HG02885 (cell line): Measurements from ENCODE around the gene MYL12B.
A peak's percentile ranks its signal among the peaks of the same experiment; 100 is the strongest.

Experiments
- ATAC-seq: cut with Tn5 transposase; IDR thresholded peaks from one replicate; pipeline ENCODE4 v1.9.1; 2021; ENCODE audit warnings: mild to moderate bottlenecking; ENCODE audit not compliant: unreplicated experiment, poor library complexity

Gene MYL12B

GRCh38 chr18:3257627-3258120 is 4.3 kb upstream of the MYL12B start:
- ATAC-seq = no peak

DNA sequence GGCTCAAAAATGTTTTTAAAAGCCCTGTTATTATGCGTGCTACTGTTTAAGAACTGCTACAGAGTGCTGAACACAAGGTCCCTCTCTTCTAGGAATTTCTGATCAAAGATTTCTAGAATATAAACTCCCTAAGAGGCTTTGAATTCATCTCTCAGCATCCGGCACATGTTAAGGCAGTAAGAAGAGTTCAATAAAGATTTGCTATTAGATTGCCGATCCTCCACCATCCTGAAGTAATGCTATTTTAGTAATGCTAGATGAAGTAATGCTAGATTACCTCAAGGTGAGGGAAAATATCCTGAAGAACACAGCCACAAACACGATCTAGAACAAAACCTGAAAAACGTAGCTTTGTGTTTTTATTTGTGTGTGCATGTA is 949 bp upstream of the MYL12B start:
- ATAC-seq = no peak

DNA sequence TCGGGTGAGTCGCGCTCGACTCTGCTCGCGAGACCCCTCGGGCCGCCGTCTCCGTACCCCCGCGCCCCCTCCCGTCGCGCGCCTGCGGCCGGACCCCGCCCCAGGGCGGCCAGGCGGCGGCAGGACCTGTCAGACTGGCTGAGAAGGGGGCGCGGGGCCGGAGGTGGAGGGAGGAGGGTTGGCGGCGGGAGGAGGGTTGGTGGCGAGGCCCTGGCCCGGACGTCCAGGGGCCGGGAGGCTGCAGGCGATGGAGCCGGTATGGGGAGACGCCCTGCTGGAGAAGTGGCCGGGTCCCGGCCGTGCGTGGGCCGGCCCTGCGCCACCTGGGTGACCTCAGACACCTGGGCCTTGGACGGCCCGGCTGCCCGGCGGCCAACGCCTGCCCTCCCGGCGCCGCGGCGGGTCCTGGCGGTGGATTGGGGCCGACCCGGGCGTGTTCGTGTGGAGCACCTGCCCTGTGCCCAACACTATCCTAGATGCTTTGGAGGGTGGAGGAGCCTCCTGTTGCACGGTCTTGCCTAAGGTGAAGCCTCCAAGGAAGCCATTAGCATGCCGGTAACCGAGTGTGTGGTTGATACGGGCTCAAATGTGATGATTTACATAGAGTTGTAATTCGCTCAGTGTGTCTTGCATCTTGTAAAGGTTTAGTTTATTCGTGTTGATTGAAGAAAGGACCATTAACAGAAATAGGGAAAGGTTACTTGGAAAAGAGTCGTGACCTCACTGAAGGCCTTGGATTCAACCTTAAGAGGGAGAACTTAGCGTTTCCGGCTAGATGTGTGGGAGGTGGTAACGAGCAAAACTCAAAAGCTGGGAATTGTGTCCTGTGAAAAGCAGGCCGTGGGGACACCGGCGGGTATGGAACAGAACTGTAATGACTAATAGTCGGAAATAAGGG is 550 bp downstream of the MYL12B start:
- ATAC-seq = peak; percentile 39

- ATAC-seq = no peak
Measured at GRCh38 chr18:3263132-3263700, 1.3 kb downstream of the MYL12B start.

DNA sequence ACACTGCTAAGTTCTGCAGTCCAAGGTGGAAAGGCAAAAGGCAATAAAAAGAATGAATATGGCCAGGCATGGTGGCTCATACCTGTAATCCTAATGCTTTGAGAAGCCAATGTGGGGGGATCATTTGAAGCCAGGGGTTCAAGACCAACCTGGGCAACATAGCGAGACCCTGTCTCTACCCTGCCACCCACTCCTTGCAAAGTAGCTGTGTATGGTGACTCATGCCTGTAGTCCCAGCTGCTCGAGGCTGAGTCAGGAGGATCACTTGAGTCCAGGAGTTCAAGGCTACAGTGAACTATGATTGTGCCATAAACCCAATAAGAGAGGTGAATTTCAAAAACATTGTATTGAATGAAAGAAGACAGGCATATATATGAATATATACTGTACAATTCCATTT is 2.4 kb downstream of the MYL12B start:
- ATAC-seq = no peak

DNA sequence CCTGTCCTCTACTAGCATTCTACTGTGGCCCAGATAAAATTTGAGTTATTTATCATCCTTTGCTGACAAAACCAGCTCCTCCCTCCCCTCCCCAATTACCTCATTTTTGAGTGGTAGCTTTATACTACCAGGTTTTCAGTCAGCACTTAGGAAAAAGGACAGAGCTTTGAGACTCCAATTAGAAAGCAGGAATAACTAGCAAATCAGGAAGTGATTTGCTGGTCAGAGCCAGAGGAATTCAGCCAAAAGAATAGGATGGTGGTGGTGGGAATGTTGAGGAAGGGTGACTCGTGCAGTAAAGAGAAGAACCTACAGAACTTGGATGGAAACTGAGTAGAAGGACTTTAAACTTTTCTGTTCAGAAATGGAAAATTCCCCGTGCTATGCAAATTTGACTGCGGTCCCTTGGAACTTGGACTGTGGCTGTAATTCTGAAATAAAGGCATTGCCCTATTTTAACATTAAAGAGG is 3.7 kb downstream of the MYL12B start:
- ATAC-seq = no peak

DNA sequence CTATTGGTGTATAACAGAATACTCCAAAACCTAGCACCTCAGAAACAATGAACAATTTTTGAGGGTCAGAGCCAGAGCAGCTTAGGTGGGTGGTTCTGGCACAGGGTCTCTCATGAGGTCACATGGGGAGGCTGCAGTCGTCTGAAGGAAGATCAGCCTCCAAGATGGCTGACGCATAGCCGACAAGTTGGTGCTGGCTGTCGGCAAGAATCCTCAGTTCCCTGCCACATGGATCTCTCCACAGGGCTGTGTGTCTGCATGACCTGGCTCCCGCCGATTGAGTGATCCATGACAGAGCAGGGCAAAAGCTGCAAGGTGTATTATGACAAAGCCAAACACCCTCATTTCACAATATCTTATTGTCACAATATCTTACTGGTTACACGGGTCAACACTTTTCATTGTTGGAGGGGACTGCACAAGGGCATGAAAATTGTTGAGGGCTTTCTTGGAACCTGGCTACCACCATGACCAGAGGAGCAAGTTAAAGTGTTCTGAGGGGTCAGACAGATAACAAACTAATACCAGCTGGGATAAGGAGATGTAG is 4.2 kb downstream of the MYL12B start:
- no peak for ATAC-seq

DNA sequence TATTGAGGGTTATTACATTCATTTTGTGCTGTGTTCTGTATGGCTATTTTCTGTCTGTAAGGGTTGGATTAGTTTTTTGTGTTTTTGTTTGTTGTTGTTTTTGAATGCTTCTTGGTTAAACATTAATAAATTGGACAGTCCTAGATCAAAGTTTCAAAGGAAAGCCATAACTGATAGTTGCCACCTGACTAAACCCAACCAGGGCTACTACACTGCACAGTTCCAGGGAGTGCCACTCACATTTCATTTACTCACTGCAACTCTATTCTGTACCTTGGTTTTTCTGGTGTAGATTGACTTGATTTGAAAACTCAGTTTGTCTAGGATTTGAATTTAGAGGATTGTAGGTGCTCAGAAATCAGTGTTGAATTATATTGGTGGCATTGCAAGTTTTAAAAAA is 6.4 kb downstream of the MYL12B start:
- ATAC-seq = no peak

DNA sequence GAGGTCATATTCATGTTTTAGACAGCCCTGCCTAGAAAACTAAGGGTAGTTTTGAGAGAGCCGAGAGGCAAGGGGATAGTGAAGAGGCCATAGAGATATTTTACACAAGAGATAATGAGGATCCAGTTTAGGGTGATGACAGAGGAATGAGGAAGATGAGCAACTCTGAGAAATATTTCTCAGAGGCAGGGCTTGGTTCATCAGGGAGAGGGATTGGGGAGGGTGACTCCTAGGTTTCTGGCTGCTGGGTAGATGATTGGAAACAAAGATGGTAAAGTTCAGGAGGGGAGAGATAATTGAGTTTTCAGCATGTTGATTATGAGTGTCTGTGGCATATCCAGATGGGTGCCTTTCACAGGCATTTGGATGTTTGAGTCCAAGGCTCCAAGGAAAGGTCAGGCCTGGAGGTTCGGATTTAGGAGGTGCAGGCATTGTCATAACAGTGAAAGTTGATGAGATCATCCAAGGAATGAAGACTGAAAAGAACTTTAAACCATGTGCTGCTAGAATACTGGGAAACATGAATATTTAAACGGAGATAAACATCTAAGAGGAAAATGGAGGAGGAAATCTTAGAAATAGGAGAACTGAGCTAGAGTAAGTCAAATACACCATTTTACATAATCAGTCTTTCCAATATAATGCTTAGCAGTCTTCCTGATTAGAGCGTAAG is 7.4 kb downstream of the MYL12B start:
- ATAC-seq = no peak

- ATAC-seq = no peak
Measured at GRCh38 chr18:3269914-3270299, 8.0 kb downstream of the MYL12B start.

DNA sequence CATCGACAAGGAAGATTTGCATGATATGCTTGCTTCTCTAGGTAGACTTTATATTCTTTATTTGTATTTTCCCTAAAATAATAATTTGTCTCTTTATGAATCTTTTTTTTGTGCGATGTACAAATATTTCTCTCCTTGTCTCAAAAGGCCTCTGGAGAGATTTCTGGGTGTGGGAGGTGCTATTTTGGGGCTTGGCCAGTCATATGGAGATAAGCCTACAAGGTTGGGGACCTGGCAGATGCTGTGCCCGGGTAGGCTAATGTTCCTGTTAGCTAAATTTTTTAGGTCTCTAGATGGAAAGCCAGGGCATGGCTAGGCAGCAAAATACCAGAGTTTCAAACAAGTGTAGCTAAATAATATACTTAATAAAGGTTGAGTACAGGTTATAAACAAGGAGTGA is 11.1 kb downstream of the MYL12B start:
- ATAC-seq = no peak

- ATAC-seq = peak; percentile 29
Measured at GRCh38 chr18:3277643-3278213, 15.8 kb downstream of the MYL12B start.

DNA sequence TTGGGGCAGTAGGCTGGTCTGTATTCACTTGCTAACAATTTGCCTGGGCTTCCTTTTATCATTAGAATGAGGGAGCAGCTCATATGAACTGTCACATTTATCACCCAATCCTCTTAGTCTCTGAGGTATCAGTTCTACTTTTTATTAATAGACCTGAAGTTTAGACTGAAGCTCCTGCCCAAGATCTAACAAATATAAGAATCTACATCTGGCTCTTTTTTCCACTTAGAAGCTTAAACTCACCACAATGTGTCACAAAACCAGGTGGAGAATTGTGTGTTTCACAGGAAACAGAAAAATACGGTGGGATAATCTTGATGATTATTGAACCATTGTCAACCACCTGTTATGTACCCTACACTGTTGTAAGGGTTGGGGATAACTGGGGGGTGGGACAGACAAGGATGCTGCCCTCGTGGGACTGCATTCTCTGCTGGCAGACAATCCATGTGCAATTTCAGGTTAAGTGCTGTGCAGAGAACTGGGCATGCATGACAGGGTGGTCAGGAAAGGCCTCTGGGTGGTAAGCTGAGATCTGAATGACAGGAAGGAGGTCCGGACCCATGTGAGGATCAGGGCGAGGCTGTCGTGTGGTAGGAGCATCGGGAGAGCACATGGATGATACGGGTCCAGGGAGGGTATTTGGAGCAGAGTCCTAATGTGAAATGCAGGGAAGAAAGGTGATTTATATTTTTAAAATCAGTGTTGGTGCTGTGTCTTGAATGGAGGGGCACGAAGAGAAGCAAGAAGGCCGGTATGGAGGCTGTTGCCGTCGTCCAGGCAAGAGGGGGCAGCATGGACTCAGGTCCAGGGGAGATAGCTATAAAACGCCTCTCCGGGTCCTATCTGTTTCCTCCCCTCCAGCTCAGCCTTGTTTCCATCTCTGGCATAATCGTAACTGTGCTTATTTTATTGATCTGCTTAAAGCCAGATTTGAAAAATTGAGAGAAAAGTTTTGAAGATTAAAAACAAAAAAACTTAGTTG is 17.6 kb downstream of the MYL12B start:
- peak; percentile 91 for ATAC-seq

GRCh38 chr18:3281456-3282400 is 19.8 kb downstream of the MYL12B start:
- ATAC-seq = peak; percentile 39

- ATAC-seq = no peak
Measured at GRCh38 chr18:3283253-3283863, 21.4 kb downstream of the MYL12B start.

DNA sequence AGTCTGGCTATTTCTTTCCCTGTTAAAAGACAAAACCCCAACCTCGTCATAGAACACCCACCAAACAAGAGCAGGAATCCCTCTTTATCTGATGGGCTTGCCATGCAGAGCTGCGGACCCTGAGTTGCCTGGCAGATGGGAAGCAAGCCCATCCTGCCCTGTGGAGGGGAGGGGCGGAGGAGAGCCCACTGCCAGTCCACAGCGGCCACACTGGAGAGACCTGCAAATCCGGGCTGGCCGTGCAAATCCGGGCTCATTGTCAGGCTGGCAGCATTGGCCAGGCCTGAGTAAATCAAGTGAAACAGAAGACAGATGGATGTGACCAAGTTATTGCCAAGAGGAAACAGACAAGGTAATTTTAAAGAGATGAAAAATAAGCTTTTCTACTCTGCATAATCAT is 22.0 kb downstream of the MYL12B start:
- ATAC-seq = no peak

DNA sequence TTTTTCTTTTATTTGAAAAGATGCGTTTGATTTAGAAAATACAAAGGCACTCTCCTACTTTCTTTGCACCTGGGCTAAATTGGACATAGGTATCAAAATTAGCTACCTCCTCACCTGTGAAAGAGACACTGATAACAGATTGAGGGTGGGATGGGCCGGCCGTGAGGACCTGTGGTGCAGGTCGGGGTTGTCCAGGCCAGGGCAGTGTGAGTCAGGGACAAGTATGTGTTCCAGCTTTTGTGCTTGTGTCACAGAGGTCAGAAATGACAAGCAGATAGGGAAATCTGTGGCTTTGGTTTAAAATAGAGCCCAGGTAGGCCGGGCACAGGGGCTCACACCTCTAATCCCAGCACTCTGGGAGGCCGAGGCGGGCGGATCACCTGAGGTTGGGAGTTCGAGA is 22.6 kb downstream of the MYL12B start:
- ATAC-seq = no peak

- ATAC-seq = no peak
Measured at GRCh38 chr18:3286159-3286558, 24.2 kb downstream of the MYL12B start.
